GM21367 (cell line): ENCODE measurements around the gene MLPH.

Experiments used
- ATAC-seq: cut with Tn5 transposase; IDR thresholded peaks from one replicate; pipeline ENCODE4 v1.9.1; 2021; ENCODE audit not compliant: unreplicated experiment

Gene MLPH

GRCh38 chr2:237475704-237476141, 11.3 kb upstream of the MLPH start:
- no peak for ATAC-seq

GRCh38 chr2:237478095-237478494, 9.0 kb upstream of the MLPH start:
- ATAC-seq, result no peak

GRCh38 chr2:237478979-237479378, 8.1 kb upstream of the MLPH start:
- no peak for ATAC-seq

- ATAC-seq, result no peak
Measured at GRCh38 chr2:237479747-237480146, 7.3 kb upstream of the MLPH start.

- no peak for ATAC-seq
Measured at GRCh38 chr2:237480556-237480955, 6.5 kb upstream of the MLPH start.

DNA sequence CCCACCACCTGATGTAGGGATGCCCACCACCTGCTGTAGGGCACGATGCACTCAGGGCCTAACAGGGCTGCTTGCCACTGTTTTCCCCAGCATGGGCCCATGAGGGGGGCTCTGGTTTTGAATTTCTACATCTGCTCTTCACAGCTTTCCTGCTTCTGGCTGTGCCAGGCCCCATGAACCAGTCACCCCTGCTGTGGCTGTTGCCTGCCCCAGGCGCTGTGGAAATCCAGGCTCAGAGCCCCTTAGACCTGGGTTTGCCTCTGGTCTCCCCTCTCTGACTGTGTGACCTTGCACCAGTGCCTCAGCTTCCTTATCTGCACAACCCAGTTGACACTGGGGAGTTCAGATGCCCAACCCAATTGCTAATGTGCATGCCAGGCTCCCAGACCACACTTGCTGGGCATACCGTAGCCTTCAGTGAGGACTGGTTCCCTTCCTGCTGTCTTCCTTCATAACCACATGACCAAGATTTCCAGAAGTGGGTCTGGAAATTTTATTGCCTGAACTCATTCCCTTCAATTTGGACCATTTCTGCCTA, 6.0 kb upstream of the MLPH start:
- no peak for ATAC-seq

- ATAC-seq, result no peak
Measured at GRCh38 chr2:237482485-237482884, 4.6 kb upstream of the MLPH start.

GRCh38 chr2:237483018-237483731, 3.9 kb upstream of the MLPH start:
- no peak for ATAC-seq

DNA sequence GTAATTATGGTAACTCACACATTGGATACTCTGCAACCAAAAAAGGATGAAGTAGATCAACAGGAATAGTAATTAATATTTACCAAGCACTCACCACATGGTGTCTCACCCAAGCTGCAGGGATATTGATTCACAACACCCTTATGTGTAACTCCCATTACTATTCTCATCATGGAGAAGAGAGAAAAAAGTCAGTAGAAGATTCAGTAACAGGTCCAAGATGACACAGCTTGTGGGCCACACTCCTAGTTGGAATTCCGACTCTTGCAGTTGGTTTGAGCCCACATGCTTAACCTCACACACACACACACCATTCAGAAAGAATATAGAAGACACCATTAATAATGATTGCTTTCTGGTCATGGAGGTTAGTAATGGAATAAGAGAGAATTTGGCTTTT, 1.7 kb upstream of the MLPH start:
- ATAC-seq, result no peak

- no peak for ATAC-seq
Measured at GRCh38 chr2:237485844-237486243, 1.2 kb upstream of the MLPH start.

DNA sequence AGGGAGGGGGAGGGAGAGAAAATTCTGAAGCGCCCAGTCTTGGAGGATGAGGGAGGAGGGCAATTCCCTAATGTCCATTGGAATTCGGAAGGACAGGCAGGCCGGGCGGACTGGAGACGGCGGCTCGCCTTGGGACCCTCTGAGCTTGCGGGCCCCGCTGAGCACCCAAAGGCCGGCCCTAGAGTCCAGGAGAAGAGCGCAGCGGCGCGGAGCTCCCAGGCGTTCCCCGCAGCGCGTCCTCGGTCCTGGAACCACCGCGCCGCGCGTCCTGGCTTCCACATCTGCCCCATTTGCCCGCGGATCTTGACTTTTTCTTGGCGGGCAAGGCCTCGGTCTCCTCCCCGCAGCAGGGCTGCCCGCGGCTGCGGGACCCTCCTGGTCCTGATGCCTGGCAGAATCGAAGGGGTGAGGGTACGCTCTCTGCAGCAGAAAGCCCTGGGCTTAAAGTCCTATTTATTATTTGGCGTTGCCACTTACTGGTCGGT, 675 bp upstream of the MLPH start:
- no peak for ATAC-seq

- ATAC-seq, result no peak
Measured at GRCh38 chr2:237487496-237487895, 445 bp downstream of the MLPH start.

GRCh38 chr2:237488295-237488694, 1.2 kb downstream of the MLPH start:
- ATAC-seq, result no peak

- no peak for ATAC-seq
Measured at GRCh38 chr2:237488901-237489860, 2.1 kb downstream of the MLPH start.

DNA sequence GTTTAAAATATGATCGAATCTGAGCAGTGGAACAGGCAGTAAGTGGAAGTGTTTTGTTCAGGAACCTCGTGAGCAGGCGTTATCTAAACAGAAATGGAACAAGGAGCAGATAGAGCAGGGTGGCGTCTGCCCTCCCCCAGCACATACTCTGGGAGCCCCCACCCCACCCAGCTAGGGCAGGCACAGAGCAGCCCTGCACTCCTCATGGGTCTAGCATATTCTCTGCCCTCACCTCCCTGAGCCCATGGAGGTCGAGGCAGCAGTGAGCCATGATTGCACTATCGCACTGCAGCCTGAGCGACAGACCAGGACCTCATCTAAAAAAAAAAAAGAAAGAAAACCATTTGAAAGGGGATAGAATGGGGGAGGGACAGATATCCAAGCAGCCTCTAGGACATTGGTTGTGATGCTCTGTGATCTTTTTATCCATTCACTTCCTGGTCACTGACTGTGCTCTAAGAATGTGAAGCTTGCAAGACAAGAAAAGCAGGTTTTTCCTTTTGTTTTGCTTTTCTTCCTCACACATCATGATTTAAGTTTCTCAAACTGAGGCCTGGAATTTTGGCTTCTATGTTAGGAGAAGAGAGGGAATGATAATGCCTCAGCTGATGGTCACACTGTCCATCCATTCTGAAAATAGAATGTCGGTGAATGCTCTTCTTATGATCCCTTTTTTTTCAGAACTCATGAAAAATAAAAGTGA, 3.1 kb downstream of the MLPH start:
- no peak for ATAC-seq

GRCh38 chr2:237490795-237491194, 3.7 kb downstream of the MLPH start:
- no peak for ATAC-seq

- ATAC-seq, result no peak
Measured at GRCh38 chr2:237491515-237492118, 4.6 kb downstream of the MLPH start.

DNA sequence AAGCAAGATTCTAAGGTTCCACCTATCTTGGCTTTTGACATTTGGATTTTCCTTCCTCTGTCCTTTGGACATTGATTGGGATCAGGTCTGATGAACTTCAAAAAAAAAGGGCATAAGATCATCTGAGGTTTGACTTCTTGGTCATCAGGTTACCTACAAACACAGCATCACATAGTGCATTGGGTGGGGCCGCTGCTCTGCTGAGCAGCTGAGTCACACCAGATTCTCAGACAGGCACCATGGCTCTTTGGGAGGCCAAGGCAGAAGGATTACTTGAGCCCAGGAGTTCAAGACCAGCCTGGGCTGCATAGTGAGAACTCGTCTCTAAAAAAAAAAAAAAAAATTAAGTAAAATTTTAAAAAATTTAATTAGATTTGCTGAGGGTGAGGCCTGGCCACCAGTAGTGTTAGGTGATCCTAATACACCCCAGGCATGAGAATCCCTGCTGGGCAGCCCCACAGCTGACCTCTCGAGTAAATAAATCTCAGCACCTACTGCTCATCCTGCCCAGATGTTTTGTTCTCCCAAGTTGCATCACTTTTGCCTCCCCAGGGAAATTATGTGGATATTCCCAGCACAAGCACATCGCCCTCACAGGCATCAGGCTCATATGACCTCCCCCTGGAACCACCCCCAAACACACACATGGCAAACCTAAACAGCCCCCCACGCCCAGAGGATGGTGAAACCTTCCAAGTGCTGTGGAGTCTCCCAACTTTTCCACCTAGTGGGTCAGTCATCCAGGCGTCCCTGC, 5.3 kb downstream of the MLPH start:
- ATAC-seq, result no peak

- no peak for ATAC-seq
Measured at GRCh38 chr2:237494066-237494465, 7.0 kb downstream of the MLPH start.

- no peak for ATAC-seq
Measured at GRCh38 chr2:237495521-237496117, 8.6 kb downstream of the MLPH start.
